Ramos (cell line): ENCODE data around the gene PRICKLE3.

ENCODE experiments used
- in situ Hi-C: fragments of 300-500 bp; cut with MboI; formaldehyde crosslinking; loops from one replicate; pipeline ENCODE4 v1.14.3; 2022; ENCODE audit warnings: low sequenced_read_pairs; ENCODE audit not compliant: unreplicated experiment

PRICKLE3 gene

GRCh38 chrX:49186125-49187027, at the start of gene PRICKLE3:
Gene PRICKLE3 (minus strand): TSS chrX:49186373. CDS start chrX:49186297, 76 bp downstream.
- in situ Hi-C loops: no loop called here

- in situ Hi-C loops: no loop called here
Measured at GRCh38 chrX:49233887-49234555, 47.8 kb upstream of the PRICKLE3 start.

GRCh38 chrX:49233176-49233575, 47.0 kb upstream of the PRICKLE3 start, which contains the start of gene CACNA1F:
Gene CACNA1F (minus strand): TSS chrX:49233340. CDS start chrX:49233309, 31 bp downstream.
- in situ Hi-C loops: no loop called here

- in situ Hi-C loops: no loop called here
Measured at GRCh38 chrX:49232525-49232924, 46.4 kb upstream of the PRICKLE3 start.

- in situ Hi-C loops: no loop called here
Measured at GRCh38 chrX:49231333-49232000, 45.3 kb upstream of the PRICKLE3 start.

GRCh38 chrX:49230500-49231232, 44.5 kb upstream of the PRICKLE3 start:
- in situ Hi-C loops: no loop called here

GRCh38 chrX:49228185-49228584, 42.0 kb upstream of the PRICKLE3 start:
- in situ Hi-C loops: no loop called here

GRCh38 chrX:49227726-49228125, 41.6 kb upstream of the PRICKLE3 start:
- in situ Hi-C loops: no loop called here

- in situ Hi-C loops: no loop called here
Measured at GRCh38 chrX:49226946-49227345, 40.8 kb upstream of the PRICKLE3 start.

- in situ Hi-C loops: no loop called here
Measured at GRCh38 chrX:49225858-49226257, 39.7 kb upstream of the PRICKLE3 start.

GRCh38 chrX:49221868-49222267, 35.7 kb upstream of the PRICKLE3 start:
- in situ Hi-C loops: no loop called here

- in situ Hi-C loops: no loop called here
Measured at GRCh38 chrX:49220100-49220499, 33.9 kb upstream of the PRICKLE3 start.

- in situ Hi-C loops: no loop called here
Measured at GRCh38 chrX:49214996-49215526, 28.9 kb upstream of the PRICKLE3 start.

GRCh38 chrX:49214416-49214815, 28.2 kb upstream of the PRICKLE3 start:
- in situ Hi-C loops: no loop called here

- in situ Hi-C loops: no loop called here
Measured at GRCh38 chrX:49212861-49213260, 26.7 kb upstream of the PRICKLE3 start.

GRCh38 chrX:49212209-49212608, 26.0 kb upstream of the PRICKLE3 start:
- in situ Hi-C loops: no loop called here

GRCh38 chrX:49211074-49211473, 24.9 kb upstream of the PRICKLE3 start:
- in situ Hi-C loops: no loop called here

- in situ Hi-C loops: no loop called here
Measured at GRCh38 chrX:49210406-49210805, 24.2 kb upstream of the PRICKLE3 start.

- in situ Hi-C loops: no loop called here
Measured at GRCh38 chrX:49209434-49210251, 23.5 kb upstream of the PRICKLE3 start.
